ENCODE measurements around the gene PATL1. TPM values are rescaled to one million over a fixed set of nuclear protein-coding genes. Genes with fewer than 3 reads are reported as not detected.
"Not testable (repeated sequence)": the region's sequence is repeated elsewhere in the genome, so short reads cannot be mapped to it uniquely, and the experiment has no call there.

PATL1 gene
- polyA plus RNA-seq, 6 donors from 2014 or later, result 3.3 to 11.9 (median 6.2) TPM

DNA sequence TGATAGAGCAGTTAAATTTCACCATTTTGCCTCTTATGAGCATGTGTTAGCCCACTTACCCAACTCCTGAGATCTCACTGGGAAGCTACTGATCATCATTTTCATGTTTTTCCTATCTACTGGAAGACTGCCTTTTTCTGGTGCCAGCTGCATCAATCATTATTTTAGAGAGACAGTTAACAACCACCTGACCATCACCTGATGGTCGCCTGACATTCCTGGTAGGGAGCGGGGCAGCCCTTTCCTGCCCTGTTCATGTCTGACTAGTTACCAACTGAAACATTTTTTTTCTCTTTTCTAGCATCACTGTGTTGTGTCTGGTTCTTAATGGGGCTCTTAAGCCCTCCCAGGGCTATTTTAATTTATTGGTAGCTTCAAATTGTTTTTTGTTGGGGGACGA lies 20.2 kb upstream of the PATL1 start:
- DNase-seq (no peak), ATAC-seq (ENCODE audit: low read depth in 2 of 2) (no peak)
- Mint-ChIP-seq H3K27ac (no peak overlapping the region), H3K36me3 (peaks cover 10 to 16% of the 10 kb centered on the region in 2 donors), H3K4me3 (peak overlapping the region in 1 of 8 donors; percentile 45), H3K4me1 (no peaks in the 10 kb centered on the region), H3K27me3 (peaks cover 6 to 40% (median 32%) of the 10 kb centered on the region in 3 donors), H3K9me3 (peaks cover 12 to 34% (median 23%) of the 10 kb centered on the region in 7 donors)

DNA sequence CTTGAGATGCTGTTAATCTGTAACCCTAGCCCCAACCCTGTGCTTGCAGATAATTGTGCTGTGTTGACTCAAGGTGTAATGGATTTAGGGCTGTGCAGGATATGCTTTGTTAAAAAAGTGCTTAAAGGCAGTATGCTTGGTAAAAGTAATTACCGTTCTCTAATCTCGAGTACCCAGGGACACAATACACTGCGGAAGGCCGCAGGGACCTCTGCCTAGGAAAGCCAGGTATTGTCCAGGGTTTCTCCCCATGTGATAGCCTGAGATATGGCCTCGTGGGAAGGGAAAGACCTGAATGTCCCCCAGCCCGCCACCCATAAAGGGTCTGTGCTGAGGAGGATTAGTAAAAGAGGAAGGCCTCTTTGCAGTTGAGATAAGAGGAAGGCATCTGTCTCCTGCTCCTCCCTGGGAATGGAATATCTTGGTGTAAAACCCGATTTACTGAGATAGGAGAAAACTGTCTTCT lies 12.5 kb upstream of the PATL1 start:
- H3K4me3 Mint-ChIP-seq; H3K9me3 Mint-ChIP-seq; H3K4me1 Mint-ChIP-seq; H3K27ac Mint-ChIP-seq; ATAC-seq (ENCODE audit: low read depth in 2 of 2); H3K36me3 Mint-ChIP-seq; DNase-seq: not testable (repeated sequence)
- H3K27me3 Mint-ChIP-seq, result peaks cover 8 to 23% (median 20%) of the 10 kb centered on the region in 3 donors

DNA sequence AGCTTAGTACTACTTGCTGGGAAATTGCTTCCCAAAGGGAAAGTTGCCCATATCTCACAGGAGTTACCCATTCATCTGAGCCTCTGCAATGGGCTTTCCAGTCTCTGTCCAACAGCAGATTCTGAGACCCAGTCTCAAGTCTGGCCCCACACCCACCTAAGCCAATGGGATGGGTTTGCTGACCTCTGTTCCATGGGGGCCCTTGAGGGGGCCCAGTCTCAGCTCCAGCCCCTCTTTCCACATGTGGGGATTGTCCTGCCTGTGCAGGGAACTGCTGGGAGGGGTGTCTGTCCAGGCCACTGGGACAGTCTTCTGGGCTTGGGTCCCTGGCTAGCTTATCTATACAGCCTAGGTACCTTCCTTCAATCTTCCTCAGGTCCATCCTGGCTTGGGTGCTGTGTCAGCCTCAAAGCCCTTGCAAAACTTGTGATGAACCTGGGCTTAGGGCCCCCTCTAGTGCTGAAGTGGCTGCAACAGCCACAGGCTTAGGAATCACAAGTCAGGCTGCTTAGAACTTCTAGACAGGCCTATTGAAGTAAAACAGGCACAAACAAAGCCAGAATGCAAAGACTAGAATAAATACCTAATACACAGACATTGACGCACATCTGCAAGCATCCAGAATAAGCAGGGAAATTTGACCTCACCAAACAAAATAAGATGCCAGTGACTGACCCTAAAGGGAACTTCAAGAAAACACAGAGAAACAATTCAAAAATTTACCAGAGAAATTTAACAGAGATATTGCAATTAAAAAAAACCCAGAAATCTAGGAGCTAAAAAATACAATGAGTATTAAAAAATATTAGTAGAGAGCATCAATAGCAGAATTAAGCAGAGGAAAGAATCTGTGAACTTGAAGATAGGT lies 11.7 kb upstream of the PATL1 start:
- H3K4me1 Mint-ChIP-seq, result no peaks in the 10 kb centered on the region
- no peaks in the 10 kb centered on the region for H3K36me3 Mint-ChIP-seq
- no peak overlapping the region for H3K27ac Mint-ChIP-seq
- H3K9me3 Mint-ChIP-seq, result peaks cover 0 to 2% (median 0%) of the 10 kb centered on the region in 7 donors
- no peak overlapping the region for H3K4me3 Mint-ChIP-seq
- H3K27me3 Mint-ChIP-seq, result peaks cover 8 to 19% (median 12%) of the 10 kb centered on the region in 3 donors
- DNase-seq (peak; percentile 60), ATAC-seq (ENCODE audit: low read depth in 2 of 2) (peak; percentile 81 to 85)

DNA sequence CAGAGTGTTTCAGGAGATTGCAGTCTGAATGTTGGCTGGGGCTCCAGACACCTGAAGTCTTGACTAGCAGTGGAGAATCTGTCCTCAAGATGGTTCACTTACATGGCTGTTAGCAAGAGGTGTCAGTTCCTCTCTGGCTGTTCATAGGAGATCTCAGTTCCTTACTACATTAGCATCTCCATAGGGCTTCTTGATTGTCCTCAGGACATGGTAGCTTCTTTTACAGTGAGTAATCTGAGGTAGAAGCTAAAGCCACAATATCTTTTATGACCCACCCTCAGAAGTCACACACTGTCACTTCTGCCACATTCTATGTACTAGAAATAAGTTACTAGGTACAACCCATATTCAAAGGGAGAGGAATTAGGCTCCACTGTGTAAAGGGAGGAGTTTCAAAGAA lies 10.5 kb upstream of the PATL1 start:
- Mint-ChIP-seq H3K27me3 (peaks cover 5 to 12% (median 8%) of the 10 kb centered on the region in 3 donors), H3K27ac (peak overlapping the region in 1 of 6 donors; percentile 73), H3K9me3 (peaks cover 0 to 2% (median 0%) of the 10 kb centered on the region in 7 donors), H3K36me3 (no peaks in the 10 kb centered on the region), H3K4me3 (no peak overlapping the region), H3K4me1 (no peaks in the 10 kb centered on the region)
- ATAC-seq (ENCODE audit: low read depth in 2 of 2) (no peak), DNase-seq (no peak)

DNA sequence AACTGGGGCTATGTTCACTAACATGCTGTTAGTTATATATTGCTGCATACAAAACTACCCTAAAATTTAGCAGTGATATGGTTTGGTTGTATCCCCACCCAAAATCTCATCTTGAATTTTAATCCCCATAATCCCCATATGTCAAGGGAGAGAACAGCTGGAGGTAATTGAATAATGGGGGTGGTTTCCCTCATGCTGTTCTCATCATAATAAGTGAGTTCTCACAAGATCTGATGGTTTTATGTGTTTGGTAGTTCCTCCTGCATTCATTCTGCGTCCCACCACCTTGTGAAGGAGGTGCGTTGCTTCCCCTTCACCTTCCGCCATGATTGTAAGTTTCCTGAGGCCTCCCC lies 10.0 kb upstream of the PATL1 start:
- H3K9me3 Mint-ChIP-seq, result no peaks in the 10 kb centered on the region
- no peak overlapping the region for H3K4me3 Mint-ChIP-seq
- DNase-seq (no peak), ATAC-seq (ENCODE audit: low read depth in 2 of 2) (no peak)
- H3K4me1 Mint-ChIP-seq, result no peaks in the 10 kb centered on the region
- H3K36me3 Mint-ChIP-seq, result no peaks in the 10 kb centered on the region
- peaks cover 0 to 8% (median 8%) of the 10 kb centered on the region in 3 donors for H3K27me3 Mint-ChIP-seq
- no peak overlapping the region for H3K27ac Mint-ChIP-seq

DNA sequence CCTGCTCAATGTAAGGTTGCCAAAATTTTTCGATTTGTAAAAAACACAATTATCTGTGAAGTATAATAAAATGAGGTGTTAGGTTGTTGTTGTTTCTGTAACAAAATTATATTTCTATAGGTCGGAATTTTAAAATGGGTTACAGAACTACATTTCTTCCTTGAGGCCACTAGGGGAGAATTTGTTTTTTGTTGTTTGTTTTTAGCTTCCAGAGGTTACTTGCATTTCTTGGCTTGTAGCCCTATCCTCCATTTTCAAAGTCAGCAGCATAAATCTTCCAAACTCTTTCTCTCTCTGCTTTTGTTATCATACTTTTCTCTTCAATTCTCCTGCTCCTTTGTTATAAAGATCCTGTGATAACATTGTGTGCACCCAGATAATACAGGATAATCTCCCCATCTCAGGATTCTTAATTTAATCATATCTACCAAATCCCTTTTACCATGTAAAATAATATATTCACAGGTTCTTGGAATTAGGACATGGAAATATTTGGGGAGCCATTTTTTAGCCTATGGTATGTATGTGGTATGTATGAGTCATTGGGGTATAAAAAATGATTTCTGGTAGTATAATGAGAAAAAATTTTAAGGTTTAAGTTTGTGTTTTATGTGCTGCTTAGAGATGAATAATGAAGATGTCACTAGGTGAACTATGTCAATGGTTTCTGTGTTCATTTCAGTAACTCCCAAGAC lies 9.4 kb upstream of the PATL1 start:
- ATAC-seq (ENCODE audit: low read depth in 2 of 2), result no peak
- Mint-ChIP-seq H3K27me3 (peaks cover 0 to 8% (median 8%) of the 10 kb centered on the region in 3 donors), H3K4me1 (no peaks in the 10 kb centered on the region), H3K4me3 (no peak overlapping the region), H3K9me3 (no peaks in the 10 kb centered on the region), H3K36me3 (no peaks in the 10 kb centered on the region), H3K27ac (no peak overlapping the region)
- no peak for DNase-seq

DNA sequence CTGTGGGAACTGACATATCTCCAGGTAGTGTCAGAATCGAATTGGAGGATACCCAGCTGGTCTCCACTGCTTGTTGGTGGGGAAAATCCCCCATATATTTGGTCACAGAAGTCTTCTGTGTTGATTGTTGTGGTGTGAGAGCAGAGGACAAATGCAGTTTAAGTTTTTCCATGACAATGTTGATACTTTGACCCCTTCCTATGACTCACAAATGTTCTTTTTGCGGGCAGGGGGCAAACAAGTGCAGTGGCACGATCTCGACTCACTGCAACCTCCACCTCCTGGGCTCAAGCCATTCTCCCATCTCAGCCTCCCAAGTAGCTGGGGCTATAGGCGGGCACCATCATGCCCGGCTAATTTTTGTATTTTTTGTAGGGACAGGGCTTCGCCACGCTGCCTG lies 7.4 kb upstream of the PATL1 start:
- DNase-seq, result no peak
- ATAC-seq (ENCODE audit: low read depth in 2 of 2), result no peak
- Mint-ChIP-seq H3K9me3 (no peaks in the 10 kb centered on the region), H3K36me3 (no peaks in the 10 kb centered on the region), H3K4me3 (no peak overlapping the region), H3K27me3 (peaks cover 0 to 5% (median 0%) of the 10 kb centered on the region in 3 donors), H3K27ac (no peak overlapping the region), H3K4me1 (no peaks in the 10 kb centered on the region)

DNA sequence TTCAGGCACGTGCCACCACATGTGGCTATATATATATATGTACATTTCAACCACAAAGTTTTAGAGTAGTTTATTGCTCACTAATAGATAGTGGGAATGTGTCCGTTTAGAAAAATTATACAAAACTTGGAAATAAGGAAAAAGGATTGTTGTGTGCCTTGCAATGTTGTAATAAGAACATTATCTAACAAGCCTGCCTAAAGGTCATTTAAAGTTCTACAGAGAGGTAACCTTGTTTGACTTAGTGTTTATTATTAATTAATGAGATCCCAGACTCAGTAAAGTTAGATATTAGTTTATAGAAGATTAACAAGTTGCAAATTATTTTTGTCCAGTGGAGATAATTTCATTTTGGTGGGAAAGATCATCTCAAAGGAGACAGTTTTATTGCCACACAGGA lies 5.5 kb upstream of the PATL1 start:
- Mint-ChIP-seq H3K27me3 (no peaks in the 10 kb centered on the region), H3K36me3 (no peaks in the 10 kb centered on the region), H3K27ac (no peak overlapping the region), H3K4me3 (no peak overlapping the region), H3K4me1 (peaks cover 7 to 14% (median 8%) of the 10 kb centered on the region in 3 donors), H3K9me3 (no peaks in the 10 kb centered on the region)
- DNase-seq, result no peak
- no peak for ATAC-seq (ENCODE audit: low read depth in 2 of 2)

DNA sequence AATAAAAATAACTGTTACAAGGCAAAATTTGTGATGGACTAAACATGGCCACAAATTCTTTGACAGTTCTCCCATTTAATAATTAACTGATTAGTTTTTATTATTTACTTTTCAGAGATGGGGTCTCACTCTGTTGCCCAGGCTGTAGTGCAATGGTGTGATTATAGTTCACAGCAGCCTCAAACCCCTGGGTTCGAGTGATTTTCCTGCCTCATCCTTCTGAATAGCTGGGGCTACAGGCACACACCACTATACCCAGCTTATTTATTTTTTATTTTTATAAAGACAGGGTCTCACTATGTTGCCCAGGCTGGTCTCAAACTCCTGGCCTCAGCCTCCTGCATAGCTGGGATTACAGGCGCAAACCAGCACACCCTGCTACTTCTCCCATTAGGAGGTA lies 4.5 kb upstream of the PATL1 start:
- Mint-ChIP-seq H3K4me3 (no peak overlapping the region), H3K27ac (no peak overlapping the region), H3K9me3 (no peaks in the 10 kb centered on the region), H3K27me3 (no peaks in the 10 kb centered on the region), H3K36me3 (no peaks in the 10 kb centered on the region), H3K4me1 (peaks cover 9 to 17% (median 12%) of the 10 kb centered on the region in 3 donors)
- ATAC-seq (ENCODE audit: low read depth in 2 of 2) (no peak), DNase-seq (no peak)

DNA sequence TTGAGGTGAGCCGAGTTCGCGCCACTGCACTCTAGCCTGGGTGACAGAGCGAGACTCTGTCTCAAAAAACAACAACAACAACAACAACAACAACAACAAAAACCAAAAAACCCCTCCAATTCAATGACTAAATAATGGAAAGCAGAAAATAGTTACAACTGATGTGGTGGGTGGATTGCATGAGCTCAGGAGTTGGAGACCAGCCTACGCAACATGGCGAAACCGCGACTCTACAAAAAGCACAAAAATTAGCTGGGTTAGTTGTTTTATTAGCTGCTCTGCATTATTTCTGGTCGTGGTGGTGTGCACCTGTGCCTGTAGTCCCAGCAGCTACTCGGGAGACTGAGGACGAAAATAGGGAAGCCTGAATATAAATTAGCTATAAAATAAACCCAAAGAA lies 2.6 kb upstream of the PATL1 start:
- H3K9me3 Mint-ChIP-seq, result no peaks in the 10 kb centered on the region
- peak overlapping the region in 1 of 8 donors; percentile 97 for H3K4me3 Mint-ChIP-seq

DNA sequence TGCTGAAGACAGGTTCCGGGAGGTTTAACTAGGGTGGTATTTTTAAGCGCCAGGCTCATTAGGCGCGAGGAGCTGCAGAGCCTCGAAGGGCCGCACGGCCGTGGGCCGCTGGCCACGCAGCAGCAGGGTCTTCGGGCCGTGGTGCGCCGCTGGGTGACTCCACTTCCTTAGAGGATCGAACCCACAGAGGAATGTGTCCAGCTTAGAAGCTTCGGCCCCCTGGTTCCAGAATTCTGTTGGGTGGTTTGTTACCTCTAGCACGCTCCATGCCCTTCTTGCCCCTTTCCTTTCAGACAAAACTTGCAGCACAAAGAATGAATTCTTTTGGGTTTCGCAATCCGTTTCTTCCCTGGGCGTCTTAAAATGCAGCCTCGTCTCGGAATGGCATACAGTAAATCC lies 773 bp upstream of the PATL1 start:
- Mint-ChIP-seq H3K4me1 (peaks cover 31 to 46% (median 35%) of the 10 kb centered on the region in 3 donors), H3K4me3 (peak overlapping the region; percentile 94 to 99 (median 98)), H3K27me3 (no peaks in the 10 kb centered on the region), H3K27ac (peak overlapping the region; percentile 99 to 100 (median 100)), H3K36me3 (peaks cover 0 to 6% of the 10 kb centered on the region in 2 donors), H3K9me3 (no peaks in the 10 kb centered on the region)
- no peak for ATAC-seq (ENCODE audit: low read depth in 2 of 2)
- no peak for DNase-seq

More for the DNA sequence above, 2.6 kb upstream of the PATL1 start:
- Mint-ChIP-seq H3K27me3 (no peaks in the 10 kb centered on the region), H3K4me1 (peaks cover 24 to 35% (median 28%) of the 10 kb centered on the region in 3 donors), H3K27ac (peak overlapping the region in 1 of 6 donors; percentile 26), H3K36me3 (no peaks in the 10 kb centered on the region)
- no peak for DNase-seq
- no peak for ATAC-seq (ENCODE audit: low read depth in 2 of 2)

DNA sequence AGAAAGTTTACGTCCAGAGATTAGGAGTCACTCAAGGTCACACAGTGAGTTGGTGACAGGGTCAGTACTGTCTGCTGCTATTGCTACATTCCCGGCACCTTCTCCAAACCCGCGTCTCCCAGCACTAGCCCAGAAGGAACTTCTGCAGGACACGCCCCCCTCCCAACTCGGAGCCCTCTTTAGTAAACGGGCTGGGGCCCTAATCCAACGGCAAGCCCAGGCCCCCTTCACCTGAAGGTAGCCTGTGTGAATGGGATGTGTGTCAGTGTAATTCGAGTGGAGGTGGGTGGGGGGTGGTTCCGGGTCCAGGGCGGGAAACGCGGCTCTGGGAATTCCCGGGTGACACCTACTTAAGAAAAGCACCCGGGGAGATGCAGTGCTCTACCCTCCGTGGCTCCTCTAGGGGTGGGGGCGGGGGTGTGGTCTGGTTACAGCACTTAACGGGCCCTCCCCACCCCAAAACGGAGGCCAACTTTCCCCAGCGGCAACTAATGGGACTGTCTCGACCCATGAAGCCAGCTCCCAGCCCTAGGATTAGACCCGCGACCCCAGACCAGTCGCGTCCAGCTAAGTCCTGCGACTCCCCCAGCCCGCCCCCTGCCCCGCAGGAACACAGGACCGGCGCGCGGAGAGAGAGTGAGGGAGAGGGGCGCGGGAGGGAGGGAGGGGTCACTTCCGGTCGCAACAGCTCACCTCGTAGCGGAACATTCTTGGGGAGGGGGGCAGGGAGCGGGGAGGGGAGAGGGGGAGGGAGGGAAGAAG lies 468 bp downstream of the PATL1 start:
- Mint-ChIP-seq H3K4me1 (peaks cover 31 to 47% (median 35%) of the 10 kb centered on the region in 3 donors), H3K4me3 (peak overlapping the region; percentile 86 to 99 (median 97)), H3K27ac (peak overlapping the region; percentile 92 to 100 (median 98)), H3K27me3 (no peaks in the 10 kb centered on the region), H3K9me3 (no peaks in the 10 kb centered on the region), H3K36me3 (peaks cover 0 to 6% of the 10 kb centered on the region in 2 donors)
- ATAC-seq (ENCODE audit: low read depth in 2 of 2) (peak; percentile 47 to 50), DNase-seq (no peak)

DNA sequence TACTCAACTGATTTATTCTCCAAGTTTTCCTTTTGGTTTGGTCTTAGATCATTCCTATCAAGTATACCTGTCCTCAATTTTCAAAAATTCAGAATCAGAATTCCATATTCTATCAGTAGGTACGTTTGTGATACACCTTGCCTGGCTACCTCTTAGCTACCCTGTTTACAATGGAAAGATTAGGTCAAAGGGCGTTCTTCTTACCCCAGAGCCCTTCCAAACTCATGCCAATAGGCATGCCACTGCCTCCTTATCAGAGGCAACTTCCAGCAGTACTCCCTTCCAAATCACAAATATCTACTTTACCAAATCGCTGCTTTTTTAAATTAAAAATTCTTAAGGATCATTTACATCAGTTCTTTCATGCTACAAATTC lies 1.0 kb downstream of the PATL1 start:
- H3K9me3 Mint-ChIP-seq, result no peaks in the 10 kb centered on the region
- peaks cover 31 to 47% (median 35%) of the 10 kb centered on the region in 3 donors for H3K4me1 Mint-ChIP-seq
- no peak for ATAC-seq (ENCODE audit: low read depth in 2 of 2)
- peak overlapping the region; percentile 86 to 99 (median 97) for H3K4me3 Mint-ChIP-seq
- no peaks in the 10 kb centered on the region for H3K27me3 Mint-ChIP-seq
- no peak for DNase-seq
- H3K27ac Mint-ChIP-seq, result peak overlapping the region; percentile 92 to 100 (median 98)
- peaks cover 0 to 6% of the 10 kb centered on the region in 2 donors for H3K36me3 Mint-ChIP-seq
